A549 (cell line): ENCODE results near the gene TRMU. TPM values are rescaled to one million over a fixed set of nuclear protein-coding genes. Genes with fewer than 3 reads are reported as not detected.
A peak's percentile ranks its signal among the peaks of the same experiment; 100 is the strongest.

Source experiments
- BCL3 ChIP-seq: fragments of >200 bp; sonication (Bioruptor Twin); formaldehyde crosslinking; IDR thresholded peaks from 3 replicates; pipeline ENCODE4 v1.6.1; 2016
- CBX2 ChIP-seq: fragments of 200-600 bp; sonication (generic); IDR thresholded peaks from 2 replicates; pipeline ENCODE4 v1.6.1; 2016; ENCODE audit warnings: low read depth, mild to moderate bottlenecking, borderline replicate concordance
- CEBPB ChIP-seq, 2 experiments: fragments of >200 bp in 1 of 2; sonication (Bioruptor Twin) in 1 of 2; formaldehyde crosslinking in 1 of 2; IDR thresholded peaks; 2 replicates each; pipeline ENCODE4 v1.6.1; 2012 to 2016
- EHF ChIP-seq: fragments of 250-450 bp; sonication (Bioruptor Pico); IDR thresholded peaks from 2 replicates; pipeline ENCODE4 v1.5.0; 2020; ENCODE audit warnings: mild to moderate bottlenecking
- EHMT2 ChIP-seq: fragments of 200-600 bp; sonication (generic); IDR thresholded peaks from 2 replicates; pipeline ENCODE4 v1.6.1; 2016; ENCODE audit warnings: antibody characterized with exemption, low read depth, mild to moderate bottlenecking, moderate library complexity
- ELK1 ChIP-seq: fragments of 150-350 bp; IDR thresholded peaks from 2 replicates; pipeline ENCODE4 v1.6.1; 2014; ENCODE audit warnings: low read depth, mild to moderate bottlenecking, low read length
- EP300 ChIP-seq, 2 experiments: fragments of >200 bp; sonication (Bioruptor Twin); formaldehyde crosslinking; IDR thresholded peaks; 2 replicates in 1 of 2; 3 replicates in 1 of 2; pipeline ENCODE4 v1.6.1; 2016 to 2017
- FOSB ChIP-seq: fragments of 250-450 bp; sonication (Bioruptor Pico); IDR thresholded peaks from 2 replicates; pipeline ENCODE4 v1.5.0; 2020; ENCODE audit warnings: mild to moderate bottlenecking, moderate library complexity
- GATA3 ChIP-seq: IDR thresholded peaks from 2 replicates; pipeline ENCODE4 v1.6.1; 2012; ENCODE audit warnings: borderline replicate concordance
- HDAC2 ChIP-seq: fragments of 200-600 bp; sonication (generic); IDR thresholded peaks from 2 replicates; pipeline ENCODE4 v1.6.1; 2016
- HEYL ChIP-seq: fragments of 250-450 bp; sonication (Bioruptor Pico); IDR thresholded peaks from 2 replicates; pipeline ENCODE4 v1.8.0; 2021; ENCODE audit warnings: mild to moderate bottlenecking, moderate library complexity
- HMGXB4 ChIP-seq: fragments of 250-450 bp; sonication (Bioruptor Pico); IDR thresholded peaks from 2 replicates; pipeline ENCODE4 v1.5.0; 2021; ENCODE audit warnings: mild to moderate bottlenecking, moderate library complexity, borderline replicate concordance
- HOXA7 ChIP-seq: fragments of 250-450 bp; sonication (Bioruptor Pico); IDR thresholded peaks from 2 replicates; pipeline ENCODE4 v1.5.0; 2020; ENCODE audit warnings: mild to moderate bottlenecking, moderate library complexity
- HOXB13 ChIP-seq: fragments of 250-450 bp; sonication (Bioruptor Pico); IDR thresholded peaks from 2 replicates; pipeline ENCODE4 v1.5.0; 2020; ENCODE audit warnings: low read depth, mild to moderate bottlenecking, moderate library complexity
- HOXB5 ChIP-seq: fragments of 250-450 bp; sonication (Bioruptor Pico); IDR thresholded peaks from 2 replicates; pipeline ENCODE4 v1.5.0; 2020; ENCODE audit warnings: mild to moderate bottlenecking, moderate library complexity
- JUNB ChIP-seq: fragments of >200 bp; sonication (Bioruptor Twin); formaldehyde crosslinking; IDR thresholded peaks from 2 replicates; pipeline ENCODE4 v1.6.1; 2016
- MAFK ChIP-seq: fragments of 450-650 bp; IDR thresholded peaks from 2 replicates; pipeline ENCODE4 v1.6.1; 2014; ENCODE audit not compliant: partially characterized antibody
- MAZ ChIP-seq: fragments of 150-350 bp; IDR thresholded peaks from 2 replicates; pipeline ENCODE4 v1.6.1; 2014; ENCODE audit warnings: antibody characterized with exemption, low read depth, low read length, borderline replicate concordance
- NR3C1 ChIP-seq: fragments of >200 bp; sonication (Bioruptor Twin); formaldehyde crosslinking; IDR thresholded peaks from 3 replicates; pipeline ENCODE4 v1.6.1; 2017
- POLR2A ChIP-seq: IDR thresholded peaks from 2 replicates; pipeline ENCODE4 v1.6.1; 2012; ENCODE audit warnings: mild to moderate bottlenecking, low read length
- POLR2AphosphoS2 ChIP-seq: conservative IDR thresholded peaks from 2 replicates; pipeline ENCODE4 v1.6.1; 2012; ENCODE audit warnings: low read length, improper control_type of control experiment, inconsistent platforms
- RAD21 ChIP-seq, 2 experiments: fragments of >200 bp in 1 of 2; sonication (Bioruptor Twin) in 1 of 2; formaldehyde crosslinking in 1 of 2; IDR thresholded peaks in 1 of 2; conservative IDR thresholded peaks in 1 of 2; 2 replicates in 1 of 2; 3 replicates in 1 of 2; pipeline ENCODE4 v1.6.1; 2012 to 2018; ENCODE audit warnings: inconsistent platforms in 1 of 2
- RARB ChIP-seq: fragments of 250-450 bp; sonication (Bioruptor Pico); IDR thresholded peaks from 2 replicates; pipeline ENCODE4 v1.8.0; 2021; ENCODE audit warnings: mild to moderate bottlenecking, moderate library complexity
- RCOR1 ChIP-seq: fragments of 150-350 bp; IDR thresholded peaks from 2 replicates; pipeline ENCODE4 v1.6.1; 2014; ENCODE audit warnings: antibody characterized with exemption, low read length, low read depth
- RFX5 ChIP-seq: fragments of 450-650 bp; IDR thresholded peaks from 2 replicates; pipeline ENCODE4 v1.7.1; 2014; ENCODE audit warnings: antibody characterized with exemption, mild to moderate bottlenecking, moderate library complexity
- USF2 ChIP-seq: fragments of 450-650 bp; IDR thresholded peaks from 2 replicates; pipeline ENCODE4 v1.6.1; 2014; ENCODE audit warnings: antibody characterized with exemption
- ZFP36 ChIP-seq: fragments of 450-650 bp; IDR thresholded peaks from 2 replicates; pipeline ENCODE4 v1.6.1; 2014; ENCODE audit warnings: borderline replicate concordance; ENCODE audit not compliant: partially characterized antibody
- ZNF302 ChIP-seq: fragments of 250-450 bp; sonication (Bioruptor Pico); IDR thresholded peaks from 2 replicates; pipeline ENCODE4 v1.9.0; 2021; ENCODE audit warnings: inconsistent platforms, mild to moderate bottlenecking, moderate library complexity
- ZSCAN20 ChIP-seq: fragments of 250-450 bp; sonication (Bioruptor Pico); IDR thresholded peaks from 2 replicates; pipeline ENCODE4 v1.8.0; 2022; ENCODE audit warnings: mild to moderate bottlenecking, moderate library complexity
- polyA plus RNA-seq, 4 experiments: library from polyadenylated mRNA; depleted of rRNA in 3 of 4; stranded (reverse); fragments of >200 nt; fragmentation: RNase III in 1 of 4; extraction: RNeasy Plus Mini Kit Qiagen cat#74134 plus additional on column Dnase treatment in 1 of 4; gene quantifications; 2 replicates in 3 of 4; 3 replicates in 1 of 4; pipeline ENCODE4 v1.2.3, GENCODE V29; 2011 to 2017
- TF ChIP-seq, protein P1 (sequence below): IDR thresholded peaks from 2 replicates; pipeline ENCODE4 v1.6.1; 2012

The TRMU gene
- polyA plus RNA-seq, 2 of the 4 experiments (the other 2 are of a cell fraction): 33.4 to 44.1 TPM

- TF ChIP-seq EHF (CRISPR knock-in tag) (no peak), USF2 (no peak), ZFP36 (no peak), ELK1 (no peak), POLR2A (peak; percentile 67), EHMT2 (no peak), GATA3 (no peak), JUNB (no peak), CBX2 (no peak), CEBPB (IDR thresholded peaks at IDR 0.05) (no peak), ZNF302 (CRISPR knock-in tag) (no peak), RARB (CRISPR knock-in tag) (no peak), HMGXB4 (CRISPR knock-in tag) (no peak), HOXB5 (no peak), HOXB13 (no peak), FOSB (no peak), ZSCAN20 (CRISPR knock-in tag) (no peak), MAZ (no peak), RFX5 (no peak), BCL3 (0 out of 3 replicates have a peak, but pooled peaks have one; percentile 37), RAD21 (conservative IDR thresholded peaks at IDR 0.05 in 1 of 2, IDR thresholded peaks at IDR 0.05 in 1 of 2) (peak; percentile 24 to 34; a peak in 1 of 5 replicates), HOXA7 (CRISPR knock-in tag) (no peak), HDAC2 (peak; percentile 70; the same call in 1 of the 2 replicates), HEYL (CRISPR knock-in tag) (no peak), NR3C1 (no peak), EP300 (IDR thresholded peaks at IDR 0.05) (no peak), RCOR1 (no peak), MAFK (no peak), POLR2AphosphoS2 (no peak)
- TF ChIP-seq, protein P1, sequence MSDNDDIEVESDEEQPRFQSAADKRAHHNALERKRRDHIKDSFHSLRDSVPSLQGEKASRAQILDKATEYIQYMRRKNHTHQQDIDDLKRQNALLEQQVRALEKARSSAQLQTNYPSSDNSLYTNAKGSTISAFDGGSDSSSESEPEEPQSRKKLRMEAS: peak; percentile 60; the same call in 1 of the 2 replicates
Measured at GRCh38 chr22:46296257-46297150, 39.0 kb upstream of the TRMU start, which contains the start of gene GTSE1 (continued).
